Measurements from ENCODE around the gene TNFRSF11A. TPM values are rescaled to one million over a fixed set of nuclear protein-coding genes. Genes with fewer than 3 reads are reported as not detected.
A peak's percentile ranks its signal among the peaks of the same experiment; 100 is the strongest.

The TNFRSF11A gene
- total and polyA plus RNA-seq, 4 donors = 0.38 to 9.1 (median 4.8) TPM

- Histone ChIP-seq H3K36me3 (ENCODE audit: control insufficient read depth in 1 of 2, insufficient read depth in 2 of 2, low read length in 1 of 2) (no peaks in the 10 kb centered on the region), H3K4me1 (ENCODE audit: control insufficient read depth in 1 of 2, insufficient read depth in 2 of 2, low read length in 2 of 2) (peaks cover 0 to 3% of the 10 kb centered on the region in 2 donors), H3K9me3 (ENCODE audit: control insufficient read depth, low read length) (no peaks in the 10 kb centered on the region), H3K27ac (ENCODE audit: low read depth in 1 of 2, low read length in 2 of 2) (peak overlapping the region; percentile 64 to 97), H3K4me3 (ENCODE audit: low read length in 2 of 2) (no peak overlapping the region), H3K27me3 (ENCODE audit: control insufficient read depth in 1 of 2, insufficient read depth in 2 of 2, low read length in 1 of 2) (no peaks in the 10 kb centered on the region)
- peak; percentile 94 for ATAC-seq (ENCODE audit: low FRiP score)
- intact Hi-C loops (cut with DNase I) = loop anchor here in 1 of 2 donors (5.0 to 10.0 kb wide), 2 partner anchors 90 to 277 kb away; partner anchors contain the start of gene PHLPP1
- WGBS, 2 donors = 4 to 7% methylated on average over 11 of the region's 11 CpGs
- DNase-seq = peak; percentile 96 to 97
Measured at GRCh38 chr18:62437235-62438017, 112.3 kb downstream of the TNFRSF11A start.

- Histone ChIP-seq H3K9me3 (ENCODE audit: control insufficient read depth, low read length) (no peaks in the 10 kb centered on the region), H3K36me3 (ENCODE audit: control insufficient read depth in 1 of 2, insufficient read depth in 2 of 2, low read length in 1 of 2) (no peaks in the 10 kb centered on the region), H3K27ac (ENCODE audit: low read depth in 1 of 2, low read length in 2 of 2) (peak overlapping the region; percentile 64 to 94), H3K4me1 (ENCODE audit: control insufficient read depth in 1 of 2, insufficient read depth in 2 of 2, low read length in 2 of 2) (peaks cover 0 to 3% of the 10 kb centered on the region in 2 donors), H3K27me3 (ENCODE audit: control insufficient read depth in 1 of 2, insufficient read depth in 2 of 2, low read length in 1 of 2) (no peaks in the 10 kb centered on the region), H3K4me3 (ENCODE audit: low read length in 2 of 2) (no peak overlapping the region)
- DNase-seq = no peak
- ATAC-seq (ENCODE audit: low FRiP score) = peak; percentile 6
- 54 to 57% methylated on average over 10 of the region's 10 CpGs for WGBS, 2 donors
- intact Hi-C loops (cut with DNase I) = loop anchor here in 1 of 2 donors (5.0 to 10.0 kb wide), 2 partner anchors 89 to 277 kb away; partner anchors contain the start of gene PHLPP1
Measured at GRCh38 chr18:62438018-62438329, 112.9 kb downstream of the TNFRSF11A start.

- ATAC-seq (ENCODE audit: low FRiP score) (no peak), DNase-seq (no peak)
- H3K36me3 ChIP-seq (ENCODE audit: control insufficient read depth in 1 of 2, insufficient read depth in 2 of 2, low read length in 1 of 2) = no peaks in the 10 kb centered on the region
- WGBS, 2 donors = 94% methylated on average over 12 of the region's 12 CpGs
- H3K9me3 ChIP-seq (ENCODE audit: control insufficient read depth, low read length) = no peaks in the 10 kb centered on the region
- intact Hi-C loops (cut with DNase I) = loop anchor here in 1 of 2 donors (5.0 to 10.0 kb wide), 2 partner anchors 89 to 276 kb away; partner anchors contain the start of gene PHLPP1
- H3K27me3 ChIP-seq (ENCODE audit: control insufficient read depth in 1 of 2, insufficient read depth in 2 of 2, low read length in 1 of 2) = no peaks in the 10 kb centered on the region
- H3K4me1 ChIP-seq (ENCODE audit: control insufficient read depth in 1 of 2, insufficient read depth in 2 of 2, low read length in 2 of 2) = peaks cover 0 to 3% of the 10 kb centered on the region in 2 donors
- H3K4me3 ChIP-seq (ENCODE audit: low read length in 2 of 2) = no peak overlapping the region
- no peak overlapping the region for H3K27ac ChIP-seq (ENCODE audit: low read depth in 1 of 2, low read length in 2 of 2)
Measured at GRCh38 chr18:62438402-62438801, 113.3 kb downstream of the TNFRSF11A start.

- Histone ChIP-seq H3K27me3 (ENCODE audit: control insufficient read depth in 1 of 2, insufficient read depth in 2 of 2, low read length in 1 of 2) (no peaks in the 10 kb centered on the region), H3K4me1 (ENCODE audit: control insufficient read depth in 1 of 2, insufficient read depth in 2 of 2, low read length in 2 of 2) (peaks cover 0 to 3% of the 10 kb centered on the region in 2 donors), H3K9me3 (ENCODE audit: control insufficient read depth, low read length) (no peaks in the 10 kb centered on the region), H3K27ac (ENCODE audit: low read depth in 1 of 2, low read length in 2 of 2) (no peak overlapping the region), H3K36me3 (ENCODE audit: control insufficient read depth in 1 of 2, insufficient read depth in 2 of 2, low read length in 1 of 2) (no peaks in the 10 kb centered on the region), H3K4me3 (ENCODE audit: low read length in 2 of 2) (no peak overlapping the region)
- 88 to 90% methylated on average over 8 of the region's 8 CpGs for WGBS, 2 donors
- DNase-seq (no peak), ATAC-seq (ENCODE audit: low FRiP score) (no peak)
- intact Hi-C loops (cut with DNase I) = loop anchor here in 1 of 2 donors (5.0 to 10.0 kb wide), 2 partner anchors 88 to 276 kb away; partner anchors contain the start of gene PHLPP1
Measured at GRCh38 chr18:62438866-62439265, 113.8 kb downstream of the TNFRSF11A start.

Other genes starting within 250 kb of the TNFRSF11A start
- gene PIGN, start 138.3 kb upstream of the TNFRSF11A start, total RNA-seq = 10 to 100 TPM; 25.0 to 32.2 TPM
- 1 to 10 TPM; 7.6 to 8.3 TPM for gene PIGN, start 138.3 kb upstream of the TNFRSF11A start, polyA plus RNA-seq
- 10 to 100 TPM; 31.6 to 40.7 TPM for gene RELCH, start 138.1 kb upstream of the TNFRSF11A start, total RNA-seq
- gene RELCH, start 138.1 kb upstream of the TNFRSF11A start, polyA plus RNA-seq = 10 to 100 TPM in 1 of 2 donors, 1 to 10 TPM in 1; 1.8 to 12.1 TPM
- gene ZCCHC2, start 197.7 kb downstream of the TNFRSF11A start, total RNA-seq = 10 to 100 TPM; 33.5 to 34.7 TPM
- 1 to 10 TPM; 6.9 to 7.0 TPM for gene ZCCHC2, start 197.7 kb downstream of the TNFRSF11A start, polyA plus RNA-seq